CD1c-positive myeloid dendritic cell (primary cell): ENCODE measurements around the gene FTCDNL1.
A peak's percentile ranks its signal among the peaks of the same experiment; 100 is the strongest.

ENCODE experiments used
- DNase-seq: peaks from one replicate; pipeline ENCODE4 v3.0.0-alpha.2; 2016; ENCODE audit errors: extremely low spot score

FTCDNL1 gene

DNA sequence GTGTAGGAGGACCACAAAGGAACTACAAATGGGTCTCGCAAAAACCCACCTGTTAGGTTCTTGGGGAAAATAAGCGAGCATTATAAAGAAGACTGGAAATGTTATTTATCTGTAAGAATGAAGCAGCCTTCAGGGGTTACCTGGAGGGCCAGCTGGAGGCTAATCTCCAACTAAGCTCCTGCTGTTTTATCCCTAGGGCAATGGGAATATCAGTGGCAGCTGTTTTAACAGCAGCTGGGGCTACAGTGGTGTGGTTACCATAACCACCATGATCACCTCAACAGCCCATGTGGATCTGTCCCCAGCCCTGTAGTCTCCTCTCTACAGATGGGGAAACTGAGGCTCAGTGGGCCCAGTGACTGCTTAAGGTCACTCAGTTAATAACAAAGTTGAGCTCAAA, 108.1 kb downstream of the FTCDNL1 start:
- DNase-seq, result no peak

DNA sequence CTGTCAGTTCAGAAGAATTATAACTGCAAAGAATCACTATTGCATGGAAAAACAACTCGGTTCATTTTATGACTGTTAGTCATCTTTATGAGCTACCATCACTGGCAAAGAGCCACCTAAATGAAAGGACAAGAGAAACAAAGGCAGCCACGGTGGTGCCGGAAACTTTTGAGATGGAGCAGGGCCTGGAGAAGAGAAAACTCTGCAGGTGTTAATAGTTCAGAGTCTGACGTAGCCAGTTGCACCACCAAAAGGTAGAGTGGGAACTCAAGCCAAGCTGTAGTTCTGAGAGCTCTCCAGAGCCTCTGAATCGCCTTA, 110.9 kb downstream of the FTCDNL1 start:
- no peak for DNase-seq

DNA sequence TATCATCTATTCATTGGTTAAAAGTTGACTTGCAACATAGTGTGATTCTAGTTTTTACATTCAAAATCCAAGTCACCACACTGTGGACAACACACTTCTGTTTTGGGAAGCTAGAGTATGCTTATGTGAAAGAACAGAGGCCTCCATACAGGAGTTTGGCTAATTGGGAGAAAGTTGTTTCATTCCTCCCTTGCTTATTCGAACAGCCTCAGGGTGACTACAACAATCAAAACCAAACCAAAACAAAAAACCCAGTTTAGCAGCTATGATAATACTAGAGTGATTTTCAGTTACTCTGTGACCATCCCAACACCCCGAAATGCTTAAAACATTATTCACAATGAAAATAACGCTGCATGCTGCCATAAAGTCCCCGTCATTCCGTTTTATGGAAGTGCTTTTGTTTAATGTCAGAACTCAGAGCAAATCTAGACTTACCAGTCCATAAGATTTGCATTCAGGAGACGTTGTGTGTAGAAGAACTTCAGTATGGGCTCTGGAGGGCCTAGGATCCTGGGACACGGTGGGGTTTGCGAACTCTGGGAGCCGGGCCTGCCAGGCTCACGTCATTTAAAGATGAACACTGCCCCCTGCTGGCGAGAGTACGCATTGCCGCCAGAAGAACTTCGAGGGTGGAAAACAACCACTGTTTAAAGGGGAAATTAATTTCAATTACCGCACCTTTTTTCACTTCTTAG, 111.4 kb downstream of the FTCDNL1 start:
- DNase-seq, result peak; percentile 80

DNA sequence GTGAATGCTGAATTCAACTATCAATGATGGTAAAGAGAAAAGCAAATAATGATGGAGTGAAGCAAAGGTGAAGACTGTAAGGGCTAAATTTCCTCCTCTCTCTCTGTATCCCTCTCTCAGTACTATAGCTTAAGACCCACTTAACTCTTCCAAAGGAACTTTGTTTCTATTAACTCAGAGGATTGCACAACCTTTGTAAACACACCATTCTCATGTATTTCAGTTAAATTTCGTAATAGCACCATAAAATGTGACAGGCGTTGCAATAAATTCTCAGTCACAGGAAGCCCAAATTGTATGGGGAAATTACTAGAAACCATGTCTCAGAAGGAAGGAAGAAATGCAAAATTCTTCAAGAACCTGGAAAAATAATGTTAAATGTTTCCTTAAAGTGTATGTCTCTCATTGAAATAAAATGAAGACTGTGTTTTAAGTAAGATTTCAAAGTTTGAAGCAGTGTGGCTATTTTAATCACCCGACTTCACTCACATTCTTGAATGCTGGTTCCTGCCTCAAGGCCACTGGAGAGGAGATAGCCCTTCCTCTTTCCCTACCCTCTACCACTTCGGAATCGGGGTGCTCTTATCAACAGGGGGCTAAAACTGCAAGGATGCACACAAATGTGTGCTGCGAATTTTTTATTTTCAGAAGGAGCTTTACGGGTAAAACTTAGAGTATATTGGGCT, 112.1 kb downstream of the FTCDNL1 start:
- DNase-seq, result peak; percentile 66

DNA sequence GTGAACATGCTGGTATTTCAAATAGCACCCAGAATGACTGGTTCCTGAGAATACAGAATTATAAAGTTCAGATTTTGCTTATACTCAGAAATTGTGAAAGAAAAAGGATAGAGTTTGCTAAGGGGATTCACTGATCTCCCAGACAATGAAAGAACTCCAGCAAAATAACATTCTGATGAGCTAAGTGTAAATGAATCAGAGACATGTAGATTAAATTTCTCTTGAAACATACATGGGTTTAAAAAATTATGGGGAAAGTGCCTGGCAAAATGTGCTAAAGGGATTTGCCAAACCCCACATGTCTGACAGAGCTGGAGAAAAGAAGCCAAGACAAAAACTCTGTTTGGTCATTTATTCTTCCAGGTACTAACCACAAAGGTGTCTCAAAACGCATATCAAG, 116.3 kb downstream of the FTCDNL1 start:
- no peak for DNase-seq

DNA sequence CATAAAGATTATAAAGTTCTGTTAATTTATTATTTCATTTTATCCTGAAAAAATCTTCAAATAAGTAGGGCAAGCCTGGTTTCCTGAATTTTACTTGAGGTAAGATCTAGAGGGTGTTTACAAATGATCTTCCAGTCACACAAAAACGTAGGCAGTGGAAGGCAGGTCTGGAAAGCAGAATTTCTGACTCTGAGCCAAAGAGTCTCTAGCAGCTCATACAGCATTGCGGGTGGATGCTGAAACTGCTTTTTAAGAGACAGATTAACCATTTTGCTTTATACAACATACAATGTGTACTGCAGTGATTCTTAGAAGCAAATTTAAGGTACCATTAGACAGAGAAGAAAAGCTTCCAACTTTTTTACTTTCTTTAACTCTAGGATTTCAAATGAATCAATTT, 117.0 kb downstream of the FTCDNL1 start:
- no peak for DNase-seq

DNA sequence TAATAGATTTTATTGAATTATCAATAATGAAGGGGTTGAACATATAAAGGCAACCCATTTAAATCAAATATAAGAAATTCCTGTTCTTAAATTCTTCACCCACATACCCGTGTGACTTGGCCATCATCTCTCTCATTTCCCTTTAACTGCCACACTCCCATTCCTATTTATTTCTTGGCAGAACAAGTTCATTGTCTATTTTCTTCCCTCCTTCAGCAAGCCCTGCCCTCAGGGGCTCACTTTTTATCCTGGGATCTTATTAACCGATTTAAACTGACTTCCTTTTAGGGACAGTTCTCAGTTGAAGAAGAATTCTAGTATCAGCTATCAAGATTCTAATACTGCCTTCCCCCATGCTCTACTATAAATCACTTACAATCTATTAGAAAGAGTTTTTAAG, 123.2 kb downstream of the FTCDNL1 start:
- no peak for DNase-seq

DNA sequence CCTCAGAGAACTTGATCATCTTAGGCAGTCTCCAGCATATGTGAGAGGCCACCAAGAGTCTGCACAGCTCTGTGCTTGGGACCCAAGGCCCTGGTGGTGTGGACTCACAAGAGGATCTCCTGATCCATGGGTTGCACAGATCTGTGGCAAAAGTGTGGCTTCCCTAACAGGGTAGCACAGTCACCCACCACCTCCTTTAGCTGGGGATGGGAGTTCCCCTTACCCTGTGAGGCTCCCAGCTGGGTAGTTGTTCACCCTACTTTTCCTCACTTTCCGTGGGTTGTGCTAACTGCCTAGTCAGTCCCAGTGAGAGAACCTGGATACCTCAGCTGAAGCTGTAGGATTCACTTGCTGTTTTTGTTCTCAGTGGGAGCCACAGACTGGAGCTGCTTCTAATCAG, 123.7 kb downstream of the FTCDNL1 start:
- no peak for DNase-seq

DNA sequence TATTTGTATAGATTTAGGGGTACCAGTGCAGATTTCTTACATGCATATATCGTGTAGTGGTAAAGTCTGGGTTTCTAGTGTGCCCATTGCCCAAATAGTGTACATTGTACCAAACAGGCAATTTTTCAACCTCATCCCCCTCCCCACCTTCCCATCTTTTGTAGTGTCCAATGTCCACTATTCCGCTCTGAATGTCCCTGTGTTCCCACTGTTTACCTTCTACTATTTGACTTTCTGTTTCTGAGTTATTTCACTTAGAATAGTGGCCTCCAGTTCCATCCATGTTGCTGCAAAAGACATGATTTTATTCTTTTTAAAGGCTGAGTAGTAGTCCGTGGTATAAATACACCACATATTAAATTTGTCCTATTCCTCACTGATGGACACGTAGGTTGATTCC, 132.9 kb downstream of the FTCDNL1 start:
- DNase-seq, result no peak

DNA sequence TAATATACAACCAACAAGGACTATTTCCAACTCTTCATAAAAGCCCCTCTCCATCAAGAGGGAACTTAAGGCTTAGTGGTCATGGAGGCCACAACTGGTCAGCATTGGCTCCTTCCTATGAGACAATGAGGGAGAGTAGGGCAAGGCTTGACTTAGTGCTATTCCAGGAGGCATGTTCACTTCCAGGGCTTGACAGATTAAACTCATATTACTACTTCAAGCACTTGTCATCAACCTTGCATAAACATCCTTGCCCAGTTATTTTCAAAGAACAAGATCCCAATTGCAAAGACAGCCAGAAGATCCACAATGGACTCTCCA, 133.4 kb downstream of the FTCDNL1 start:
- DNase-seq, result no peak

DNA sequence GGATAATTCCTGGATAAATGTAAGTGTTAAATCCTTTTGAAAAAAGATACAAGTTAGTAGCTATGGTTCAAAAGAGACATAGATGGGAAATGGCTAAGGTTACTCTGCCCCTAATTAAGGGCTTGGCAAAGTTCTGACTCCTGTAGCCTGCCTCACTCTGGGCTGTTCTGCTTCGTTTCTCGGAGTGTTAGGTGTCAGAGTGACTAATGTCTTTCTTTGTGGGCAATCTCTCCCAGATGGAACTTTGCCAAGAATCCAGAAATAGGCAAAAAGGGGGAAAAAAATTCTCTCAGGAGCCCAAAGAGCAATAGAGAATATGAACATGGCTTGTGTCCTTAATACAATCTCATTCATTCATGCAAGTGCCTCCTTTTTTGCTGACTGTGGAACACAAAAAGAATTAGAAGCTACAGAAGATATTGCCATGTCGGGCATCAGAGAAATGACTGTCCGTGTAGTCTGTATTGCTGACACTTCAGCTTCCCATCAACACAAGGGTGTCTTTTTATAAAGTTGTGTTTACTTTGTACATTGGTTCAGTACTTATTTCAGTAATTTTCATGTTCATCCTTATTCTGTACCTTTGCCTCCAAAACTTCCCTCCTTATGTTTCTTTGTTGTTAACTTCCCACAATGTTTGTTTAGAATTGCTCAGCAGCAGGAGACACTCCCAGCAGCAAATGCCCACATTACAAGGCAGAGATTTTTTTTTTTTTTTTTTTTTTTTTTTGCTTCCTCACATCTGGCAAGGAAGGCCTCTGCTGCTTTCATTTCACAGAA, 134.0 kb downstream of the FTCDNL1 start:
- DNase-seq, result no peak

DNA sequence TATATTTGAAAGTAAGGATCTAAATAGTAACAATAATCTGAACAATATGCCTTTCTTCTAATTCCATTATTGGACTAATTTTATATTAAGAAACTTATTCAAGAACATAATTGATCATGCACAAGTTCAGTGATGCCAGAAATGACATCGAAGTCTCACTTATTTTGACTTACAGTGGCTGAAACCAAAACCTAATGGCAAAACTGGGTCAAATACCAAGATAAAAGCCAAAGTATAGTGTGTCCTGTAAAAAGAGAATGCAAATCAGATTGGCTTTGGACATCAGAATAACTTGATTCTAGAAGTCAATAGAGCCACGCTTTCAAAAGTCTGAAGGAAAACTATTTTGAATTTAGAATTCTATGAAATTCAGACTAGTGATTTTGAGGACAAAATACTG, 137.2 kb downstream of the FTCDNL1 start:
- no peak for DNase-seq

DNA sequence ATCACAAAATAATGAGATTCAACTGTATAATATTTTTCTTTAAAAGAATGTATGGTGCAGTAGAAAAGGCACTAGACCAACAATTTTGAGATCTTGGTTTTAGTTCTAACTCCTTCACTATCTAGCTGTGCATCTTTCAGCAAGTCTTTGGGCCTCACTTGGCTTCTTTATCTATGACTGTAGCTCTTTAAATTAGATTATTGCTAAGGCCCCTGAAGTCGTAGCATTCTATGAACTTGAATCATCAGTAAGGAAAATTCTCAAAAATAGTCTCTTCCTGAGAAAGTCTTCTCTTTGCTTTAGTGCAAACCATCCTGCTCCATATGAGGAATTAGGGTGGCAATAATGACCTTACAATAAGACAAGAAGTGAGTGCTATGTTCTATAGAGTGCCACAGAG, 140.4 kb downstream of the FTCDNL1 start:
- no peak for DNase-seq
